ENCODE measurements around the gene RAB37.

Gene RAB37

GRCh38 chr17:74740641-74741387 is 3.8 kb downstream of the RAB37 start:
- no peak overlapping the region for H3K4me3 ChIP-seq (ENCODE audit: low read length)
- H3K9ac ChIP-seq (ENCODE audit: low read length) = no peak overlapping the region
- H3K27me3 ChIP-seq (ENCODE audit: control insufficient read depth, insufficient read depth, low read length) = peaks cover 36% of the 10 kb centered on the region
- H3K4me1 ChIP-seq (ENCODE audit: control insufficient read depth, insufficient read depth, low read length) = peaks cover 60% of the 10 kb centered on the region
- no peaks in the 10 kb centered on the region for H3K9me3 ChIP-seq (ENCODE audit: control insufficient read depth, low read length)
- H3K36me3 ChIP-seq (ENCODE audit: control insufficient read depth, insufficient read depth, low read length) = no peaks in the 10 kb centered on the region

GRCh38 chr17:74742153-74742515 is 5.1 kb downstream of the RAB37 start:
- peaks cover 34% of the 10 kb centered on the region for H3K27me3 ChIP-seq (ENCODE audit: control insufficient read depth, insufficient read depth, low read length)
- peaks cover 53% of the 10 kb centered on the region for H3K4me1 ChIP-seq (ENCODE audit: control insufficient read depth, insufficient read depth, low read length)
- no peaks in the 10 kb centered on the region for H3K36me3 ChIP-seq (ENCODE audit: control insufficient read depth, insufficient read depth, low read length)
- no peak overlapping the region for H3K9ac ChIP-seq (ENCODE audit: low read length)
- no peaks in the 10 kb centered on the region for H3K9me3 ChIP-seq (ENCODE audit: control insufficient read depth, low read length)
- H3K4me3 ChIP-seq (ENCODE audit: low read length) = no peak overlapping the region

- no peaks in the 10 kb centered on the region for H3K9me3 ChIP-seq (ENCODE audit: control insufficient read depth, low read length)
- peaks cover 53% of the 10 kb centered on the region for H3K4me1 ChIP-seq (ENCODE audit: control insufficient read depth, insufficient read depth, low read length)
- H3K4me3 ChIP-seq (ENCODE audit: low read length) = no peak overlapping the region
- H3K36me3 ChIP-seq (ENCODE audit: control insufficient read depth, insufficient read depth, low read length) = no peaks in the 10 kb centered on the region
- H3K9ac ChIP-seq (ENCODE audit: low read length) = no peak overlapping the region
- H3K27me3 ChIP-seq (ENCODE audit: control insufficient read depth, insufficient read depth, low read length) = peaks cover 24% of the 10 kb centered on the region
These were observed 6.0 kb downstream of the RAB37 start for GRCh38 chr17:74742978-74743545.

GRCh38 chr17:74743755-74744154 is 6.7 kb downstream of the RAB37 start:
- H3K36me3 ChIP-seq (ENCODE audit: control insufficient read depth, insufficient read depth, low read length) = no peaks in the 10 kb centered on the region
- H3K4me1 ChIP-seq (ENCODE audit: control insufficient read depth, insufficient read depth, low read length) = peaks cover 47% of the 10 kb centered on the region
- peak overlapping the region; percentile 49 for H3K9ac ChIP-seq (ENCODE audit: low read length)
- peaks cover 17% of the 10 kb centered on the region for H3K27me3 ChIP-seq (ENCODE audit: control insufficient read depth, insufficient read depth, low read length)
- no peak overlapping the region for H3K4me3 ChIP-seq (ENCODE audit: low read length)
- no peaks in the 10 kb centered on the region for H3K9me3 ChIP-seq (ENCODE audit: control insufficient read depth, low read length)

GRCh38 chr17:74744349-74744713 is 7.3 kb downstream of the RAB37 start:
- Histone ChIP-seq H3K4me3 (ENCODE audit: low read length) (no peak overlapping the region), H3K9ac (ENCODE audit: low read length) (peak overlapping the region; percentile 49), H3K4me1 (ENCODE audit: control insufficient read depth, insufficient read depth, low read length) (peaks cover 41% of the 10 kb centered on the region)

GRCh38 chr17:74744714-74745547 is 7.9 kb downstream of the RAB37 start:
- Histone ChIP-seq H3K9ac (ENCODE audit: low read length) (peak overlapping the region; percentile 49), H3K36me3 (ENCODE audit: control insufficient read depth, insufficient read depth, low read length) (no peaks in the 10 kb centered on the region), H3K4me1 (ENCODE audit: control insufficient read depth, insufficient read depth, low read length) (peaks cover 39% of the 10 kb centered on the region), H3K9me3 (ENCODE audit: control insufficient read depth, low read length) (no peaks in the 10 kb centered on the region), H3K27me3 (ENCODE audit: control insufficient read depth, insufficient read depth, low read length) (peaks cover 16% of the 10 kb centered on the region), H3K4me3 (ENCODE audit: low read length) (no peak overlapping the region)

More at GRCh38 chr17:74744349-74744713, 7.3 kb downstream of the RAB37 start:
- Histone ChIP-seq H3K27me3 (ENCODE audit: control insufficient read depth, insufficient read depth, low read length) (peaks cover 16% of the 10 kb centered on the region), H3K36me3 (ENCODE audit: control insufficient read depth, insufficient read depth, low read length) (no peaks in the 10 kb centered on the region), H3K9me3 (ENCODE audit: control insufficient read depth, low read length) (no peaks in the 10 kb centered on the region)

GRCh38 chr17:74745548-74746177 is 8.6 kb downstream of the RAB37 start:
- H3K27me3 ChIP-seq (ENCODE audit: control insufficient read depth, insufficient read depth, low read length) = peaks cover 11% of the 10 kb centered on the region
- H3K9ac ChIP-seq (ENCODE audit: low read length) = no peak overlapping the region
- H3K4me3 ChIP-seq (ENCODE audit: low read length) = no peak overlapping the region
- H3K4me1 ChIP-seq (ENCODE audit: control insufficient read depth, insufficient read depth, low read length) = peaks cover 39% of the 10 kb centered on the region
- no peaks in the 10 kb centered on the region for H3K36me3 ChIP-seq (ENCODE audit: control insufficient read depth, insufficient read depth, low read length)
- no peaks in the 10 kb centered on the region for H3K9me3 ChIP-seq (ENCODE audit: control insufficient read depth, low read length)

GRCh38 chr17:74746376-74746775 is 9.3 kb downstream of the RAB37 start:
- Histone ChIP-seq H3K36me3 (ENCODE audit: control insufficient read depth, insufficient read depth, low read length) (no peaks in the 10 kb centered on the region), H3K9ac (ENCODE audit: low read length) (no peak overlapping the region), H3K9me3 (ENCODE audit: control insufficient read depth, low read length) (no peaks in the 10 kb centered on the region), H3K4me3 (ENCODE audit: low read length) (no peak overlapping the region), H3K27me3 (ENCODE audit: control insufficient read depth, insufficient read depth, low read length) (peaks cover 5% of the 10 kb centered on the region), H3K4me1 (ENCODE audit: control insufficient read depth, insufficient read depth, low read length) (peaks cover 47% of the 10 kb centered on the region)

- Histone ChIP-seq H3K9ac (ENCODE audit: low read length) (no peak overlapping the region), H3K27me3 (ENCODE audit: control insufficient read depth, insufficient read depth, low read length) (peaks cover 5% of the 10 kb centered on the region), H3K4me3 (ENCODE audit: low read length) (no peak overlapping the region), H3K36me3 (ENCODE audit: control insufficient read depth, insufficient read depth, low read length) (no peaks in the 10 kb centered on the region), H3K9me3 (ENCODE audit: control insufficient read depth, low read length) (no peaks in the 10 kb centered on the region), H3K4me1 (ENCODE audit: control insufficient read depth, insufficient read depth, low read length) (peaks cover 52% of the 10 kb centered on the region)
These were observed 9.9 kb downstream of the RAB37 start for GRCh38 chr17:74746922-74747321.

- H3K4me3 ChIP-seq (ENCODE audit: low read length) = no peak overlapping the region
- H3K9ac ChIP-seq (ENCODE audit: low read length) = peak overlapping the region; percentile 57
- H3K4me1 ChIP-seq (ENCODE audit: control insufficient read depth, insufficient read depth, low read length) = peaks cover 59% of the 10 kb centered on the region
- peaks cover under 1% of the 10 kb centered on the region for H3K27me3 ChIP-seq (ENCODE audit: control insufficient read depth, insufficient read depth, low read length)
- no peaks in the 10 kb centered on the region for H3K36me3 ChIP-seq (ENCODE audit: control insufficient read depth, insufficient read depth, low read length)
- H3K9me3 ChIP-seq (ENCODE audit: control insufficient read depth, low read length) = no peaks in the 10 kb centered on the region
These were observed 11.1 kb downstream of the RAB37 start for GRCh38 chr17:74748279-74748528.

- H3K9me3 ChIP-seq (ENCODE audit: control insufficient read depth, low read length) = no peaks in the 10 kb centered on the region
- H3K9ac ChIP-seq (ENCODE audit: low read length) = peak within 1 kb of the TSS; percentile 88
- H3K4me3 ChIP-seq (ENCODE audit: low read length) = peak within 1 kb of the TSS; percentile 82
- no peaks in the 10 kb centered on the region for H3K27me3 ChIP-seq (ENCODE audit: control insufficient read depth, insufficient read depth, low read length)
- H3K4me1 ChIP-seq (ENCODE audit: control insufficient read depth, insufficient read depth, low read length) = peaks cover 57% of the 10 kb centered on the region
- no peaks in the 10 kb centered on the region for H3K36me3 ChIP-seq (ENCODE audit: control insufficient read depth, insufficient read depth, low read length)
These were observed 11.6 kb downstream of the RAB37 start, which contains the start of gene NHERF1 for GRCh38 chr17:74748529-74749278. TSS of gene NHERF1 (plus strand) at chr17:74748628. CDS start at chr17:74748847, 219 bp downstream.
